SK-N-MC (cell line): Measurements from ENCODE around the gene OR4D2.

Experiments
- EZH2 ChIP-seq: fragments of 200-600 bp; sonication (generic); IDR thresholded peaks from one replicate; pipeline ENCODE4 v1.6.1; 2017; ENCODE audit warnings: antibody characterized with exemption
- FOXP2 ChIP-seq: optimal IDR thresholded peaks from 2 replicates; pipeline ENCODE3; 2011; ENCODE audit warnings: mild to moderate bottlenecking, moderate library complexity; ENCODE audit not compliant: insufficient read depth; ENCODE audit errors: extremely low read length, control extremely low read depth
- POLR2AphosphoS5 ChIP-seq: IDR thresholded peaks from 2 replicates; pipeline ENCODE4 v1.6.1; 2012; ENCODE audit warnings: mild to moderate bottlenecking, low read depth, low read length, borderline replicate concordance

- TF ChIP-seq POLR2AphosphoS5, result no peak
- TF ChIP-seq EZH2, result no peak
- TF ChIP-seq FOXP2, result no peak
These were observed at the start of gene OR4D2 for GRCh38 chr17:58166682-58167081.
